Testis (tissue), 2 donors: ENCODE data around the gene AR.

Experiments
- CTCF ChIP-seq, 3 experiments: fragments of 450-650 bp in 2 of 3; fragments of 200-600 bp in 1 of 3; sonication (generic) in 1 of 3; IDR thresholded peaks; one replicate each; pipeline ENCODE4 v1.5.1; 2016 to 2019; ENCODE audit warnings: antibody characterized with exemption in 3 of 3, mild to moderate bottlenecking in 2 of 3, moderate library complexity in 1 of 3
- POLR2A ChIP-seq: fragments of 450-650 bp; IDR thresholded peaks from one replicate; pipeline ENCODE4 v1.6.1; 2017; ENCODE audit warnings: antibody characterized with exemption, mild to moderate bottlenecking, moderate library complexity

DNA sequence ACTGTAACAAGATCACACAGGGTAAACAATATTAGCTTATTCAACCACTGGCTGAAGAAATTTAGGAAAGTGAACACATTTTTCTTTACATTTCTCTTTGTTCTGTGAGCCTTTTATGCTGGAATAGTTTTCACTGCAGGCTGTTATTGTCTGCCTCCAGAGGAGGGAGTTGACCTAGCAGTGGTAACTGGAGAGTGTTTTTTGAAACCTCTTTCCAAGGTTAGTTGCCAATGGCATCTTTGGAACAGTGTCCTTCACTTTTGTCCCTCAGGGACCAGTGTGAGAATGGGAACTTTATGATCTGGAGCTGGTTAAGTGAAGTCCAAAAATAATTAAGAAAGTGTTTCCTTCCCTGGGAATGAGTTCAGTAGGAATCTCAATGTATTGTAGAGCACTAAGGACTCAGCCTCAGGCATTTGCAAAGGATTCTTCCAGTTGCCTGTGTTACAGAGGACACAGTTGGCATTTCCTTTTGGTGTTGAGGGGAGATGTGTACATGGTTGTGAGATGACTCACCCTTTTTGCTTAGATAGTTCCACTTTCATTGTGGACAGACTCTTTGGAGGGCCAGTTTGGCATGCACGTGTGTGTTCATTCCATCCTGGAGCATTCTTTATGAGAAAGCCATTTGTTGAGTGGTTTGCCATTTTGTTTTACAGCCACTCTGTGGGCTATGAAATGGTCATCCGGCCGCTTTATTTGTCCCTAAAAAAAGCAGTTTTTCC is 61.3 kb downstream of the AR start:
- TF ChIP-seq CTCF (IDR thresholded peaks at IDR 0.05) (no peak), POLR2A (no peak)
